Hippocampal formation (tissue), 2 donors: Measurements from ENCODE around the gene DISC1.

ENCODE experiments used
- DNase-seq, 2 donors: peaks; one replicate each; lab custom pipeline; 2025; lab: John Stamatoyannopoulos, UW

DISC1 gene

DNA sequence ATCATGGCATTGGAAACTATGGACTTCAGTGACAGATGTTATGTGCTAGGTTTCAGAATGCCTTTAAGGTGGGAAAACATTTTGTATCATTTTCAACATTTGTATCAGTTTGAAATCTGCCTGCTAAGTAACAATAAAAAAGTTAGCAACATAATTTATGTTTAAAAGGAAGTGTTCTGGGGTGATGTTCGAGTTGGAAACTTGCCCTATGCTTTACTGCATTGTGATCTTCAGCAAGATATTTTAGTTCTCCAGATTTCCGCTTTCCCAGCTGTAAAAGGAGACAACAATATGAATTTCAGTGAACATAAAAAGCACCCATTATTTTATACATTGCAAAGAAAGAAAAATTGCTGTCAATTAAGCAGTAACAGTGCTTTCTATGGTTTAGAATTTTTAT, 187.4 kb downstream of the DISC1 start:
- no peak for DNase-seq

- no peak for DNase-seq
These were observed 187.9 kb downstream of the DISC1 start for GRCh38 chr1:231814521-231814920.

- no peak for DNase-seq
These were observed 191.2 kb downstream of the DISC1 start for GRCh38 chr1:231817801-231818200.

DNA sequence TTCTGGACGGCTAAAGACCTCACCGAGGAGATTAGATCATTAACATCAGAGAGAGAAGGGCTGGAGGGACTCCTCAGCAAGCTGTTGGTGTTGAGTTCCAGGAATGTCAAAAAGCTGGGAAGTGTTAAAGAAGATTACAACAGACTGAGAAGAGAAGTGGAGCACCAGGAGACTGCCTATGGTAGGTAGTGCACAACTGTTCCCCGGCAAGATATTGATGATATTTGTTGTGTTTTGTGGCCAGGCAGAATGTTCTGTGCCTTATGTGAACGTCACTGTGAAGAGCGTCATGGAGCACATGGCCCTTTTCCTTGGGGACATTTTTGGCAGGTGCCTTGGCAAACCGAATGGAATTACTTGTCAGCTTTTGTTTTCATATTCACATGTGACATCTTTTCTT, 191.7 kb downstream of the DISC1 start:
- DNase-seq: no peak

- DNase-seq: no peak
These were observed 194.7 kb downstream of the DISC1 start for GRCh38 chr1:231821281-231821680.

- no peak for DNase-seq
These were observed 195.5 kb downstream of the DISC1 start for GRCh38 chr1:231822041-231822440.

- DNase-seq: no peak
These were observed 200.0 kb downstream of the DISC1 start for GRCh38 chr1:231826566-231826965.

GRCh38 chr1:231827337-231828105, 200.9 kb downstream of the DISC1 start:
- DNase-seq: no peak

DNA sequence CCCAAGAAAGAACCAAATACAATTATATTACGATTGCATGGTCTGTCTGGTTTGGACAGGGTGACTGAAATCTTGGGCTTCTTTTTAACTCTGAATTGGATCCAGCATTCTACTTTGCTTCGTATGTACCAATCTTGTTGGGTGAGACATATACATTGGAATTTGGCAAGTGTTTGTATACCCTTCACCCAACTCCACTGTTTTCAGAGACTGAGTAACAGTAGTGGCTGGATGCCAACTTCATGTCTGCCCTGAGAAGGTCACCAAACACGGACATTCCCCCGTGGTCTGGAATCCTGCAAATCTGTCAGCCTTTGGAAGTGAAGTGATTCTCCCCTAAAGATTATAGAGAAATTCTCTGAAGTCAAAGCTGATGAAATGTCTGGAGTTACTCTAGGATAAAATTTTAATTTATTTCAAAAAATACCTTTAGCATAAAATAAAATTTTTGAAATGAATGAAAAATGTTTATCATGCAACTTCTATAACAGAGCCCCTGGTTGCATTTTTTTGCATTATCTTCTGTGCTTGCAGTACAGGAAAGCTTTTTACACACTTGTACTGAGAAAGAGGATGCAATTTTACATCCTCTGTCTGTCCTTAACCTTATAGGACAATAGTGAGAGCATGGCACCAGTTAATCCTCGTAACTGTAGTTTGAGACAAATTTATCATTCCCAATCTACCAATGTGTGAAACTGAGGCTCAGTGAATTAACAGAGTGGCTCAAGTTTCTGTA, 201.8 kb downstream of the DISC1 start:
- no peak for DNase-seq

- no peak for DNase-seq
These were observed 202.7 kb downstream of the DISC1 start for GRCh38 chr1:231829332-231829731.

- DNase-seq: no peak
These were observed 209.8 kb downstream of the DISC1 start for GRCh38 chr1:231836227-231836893.

- DNase-seq: no peak
These were observed 211.9 kb downstream of the DISC1 start for GRCh38 chr1:231838521-231838920.

DNA sequence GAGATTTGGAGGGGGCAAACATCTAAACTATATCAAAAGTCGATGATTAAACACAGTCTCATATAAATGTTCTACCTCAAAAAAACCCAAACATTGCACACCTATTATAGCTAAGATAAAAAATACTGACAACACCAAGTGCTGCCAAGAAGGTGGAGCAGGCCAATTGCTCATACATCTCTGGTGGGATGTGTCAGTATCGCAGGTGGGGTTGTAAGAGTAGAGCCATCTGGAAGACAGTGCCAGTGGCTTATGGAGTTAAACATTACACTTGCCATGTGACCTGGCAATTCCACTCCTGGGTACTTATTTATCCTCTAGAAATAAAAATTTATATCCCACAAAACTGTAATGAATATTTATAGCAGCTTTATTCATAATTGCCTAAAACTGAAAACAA, 213.4 kb downstream of the DISC1 start:
- DNase-seq: no peak

DNA sequence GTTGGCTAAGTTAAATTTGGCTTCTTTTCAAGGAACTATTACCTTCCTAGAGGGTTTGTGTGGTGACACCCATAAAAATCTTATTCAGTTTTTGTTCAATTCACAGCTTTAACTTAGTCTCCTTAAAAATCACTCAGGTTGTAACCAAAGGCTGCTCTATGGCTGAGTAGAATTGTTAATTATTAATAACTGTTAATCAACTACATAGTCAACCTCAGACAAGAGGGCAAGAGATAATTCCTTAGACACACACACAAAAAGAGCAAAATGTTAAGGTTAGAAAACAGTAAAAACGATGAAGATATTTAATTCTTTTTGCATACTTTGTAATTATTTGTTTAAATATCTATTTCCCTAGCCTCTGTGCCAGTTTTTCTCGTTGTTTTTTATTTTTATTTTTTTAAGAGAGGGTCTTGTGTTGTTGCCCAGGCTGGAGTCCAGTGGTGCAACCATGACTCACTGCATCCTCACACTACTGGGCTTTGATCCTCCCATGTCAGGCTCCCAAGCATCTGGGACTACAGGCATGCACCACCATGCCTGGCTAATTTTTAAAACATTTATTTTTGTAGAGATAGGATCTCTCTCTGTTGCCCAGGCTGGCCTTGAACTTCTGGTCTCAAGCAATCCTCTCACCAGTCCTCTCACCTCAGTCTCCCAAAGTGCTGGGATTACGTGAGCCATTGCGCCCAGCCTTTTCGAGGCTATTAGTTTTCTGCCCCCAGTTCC, 215.2 kb downstream of the DISC1 start:
- no peak for DNase-seq

DNA sequence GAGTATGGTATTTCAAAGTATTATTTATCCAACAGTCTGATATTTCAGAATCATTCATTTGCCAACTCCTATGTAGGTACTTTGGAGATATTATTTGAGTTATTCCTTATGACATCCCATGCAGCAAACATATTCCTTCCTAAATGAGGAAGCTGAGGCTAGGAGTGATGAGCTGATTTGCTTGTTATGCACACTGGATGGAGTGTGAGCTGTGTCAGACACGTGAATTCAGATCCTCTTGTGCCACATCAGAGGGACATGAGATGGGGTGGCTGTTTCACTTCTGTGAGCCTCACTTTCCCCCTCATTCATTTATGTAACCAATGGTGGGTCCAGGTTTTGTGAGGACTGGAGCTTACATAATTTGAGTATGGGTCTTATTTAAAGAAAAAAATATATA, 215.9 kb downstream of the DISC1 start:
- DNase-seq: no peak

GRCh38 chr1:231844986-231845502, 218.5 kb downstream of the DISC1 start:
- no peak for DNase-seq

DNA sequence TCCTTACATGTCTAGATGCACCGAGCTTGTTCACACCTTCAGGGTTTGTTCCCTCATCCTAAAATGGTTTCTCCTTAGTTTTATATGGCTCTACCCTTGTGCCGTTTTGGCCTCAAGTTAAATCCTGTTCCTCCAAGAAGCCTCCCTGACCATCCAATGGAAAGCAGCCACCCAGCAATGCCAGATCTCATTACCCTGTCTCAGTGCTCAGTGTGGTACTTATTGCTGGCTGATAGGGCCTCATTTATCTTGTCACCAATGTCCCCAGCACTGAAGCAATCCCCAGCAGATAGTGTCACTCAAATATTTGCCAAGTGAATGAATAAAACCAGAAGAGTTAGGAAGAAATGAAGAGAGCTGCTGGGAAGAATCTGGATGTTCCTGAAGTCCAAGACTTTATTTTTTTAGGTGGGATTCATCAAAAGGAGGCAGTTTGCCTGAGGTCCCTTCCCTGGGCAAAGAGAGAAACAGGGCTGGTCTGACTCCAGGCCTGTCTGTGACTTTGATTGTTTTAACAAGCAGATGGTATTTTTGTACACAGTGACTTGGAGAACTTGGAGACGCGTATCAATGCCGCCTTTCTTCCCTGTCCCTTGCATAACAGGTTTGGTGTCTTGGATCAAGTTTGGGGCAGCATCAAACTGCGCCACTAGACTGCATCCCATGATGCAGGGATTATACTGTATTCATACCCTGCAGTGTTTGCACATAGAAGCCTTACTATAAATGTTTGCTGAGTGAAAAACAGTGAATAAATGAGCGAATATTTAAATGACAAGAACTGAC, 221.2 kb downstream of the DISC1 start:
- DNase-seq: no peak

- no peak for DNase-seq
These were observed 223.4 kb downstream of the DISC1 start for GRCh38 chr1:231849981-231850380.

DNA sequence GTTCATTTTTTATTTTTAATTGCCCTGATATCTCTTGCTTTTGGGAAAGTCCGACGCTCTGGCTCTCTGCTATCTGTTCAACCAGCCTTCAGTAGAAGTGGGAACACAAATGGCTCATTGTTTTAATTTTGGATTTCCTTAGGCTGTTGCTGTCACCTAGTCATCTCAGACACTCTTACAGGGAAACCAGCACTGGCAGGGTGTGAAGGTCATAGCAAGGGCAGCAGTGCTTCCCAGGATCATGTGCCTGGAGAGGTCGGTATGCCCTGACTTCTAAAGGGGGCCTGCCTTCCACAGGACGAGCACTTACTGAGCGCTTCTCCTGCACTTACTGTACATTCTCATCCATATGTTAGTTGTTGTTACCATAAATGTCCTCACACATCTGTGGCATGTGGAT, 224.2 kb downstream of the DISC1 start:
- DNase-seq: no peak

DNA sequence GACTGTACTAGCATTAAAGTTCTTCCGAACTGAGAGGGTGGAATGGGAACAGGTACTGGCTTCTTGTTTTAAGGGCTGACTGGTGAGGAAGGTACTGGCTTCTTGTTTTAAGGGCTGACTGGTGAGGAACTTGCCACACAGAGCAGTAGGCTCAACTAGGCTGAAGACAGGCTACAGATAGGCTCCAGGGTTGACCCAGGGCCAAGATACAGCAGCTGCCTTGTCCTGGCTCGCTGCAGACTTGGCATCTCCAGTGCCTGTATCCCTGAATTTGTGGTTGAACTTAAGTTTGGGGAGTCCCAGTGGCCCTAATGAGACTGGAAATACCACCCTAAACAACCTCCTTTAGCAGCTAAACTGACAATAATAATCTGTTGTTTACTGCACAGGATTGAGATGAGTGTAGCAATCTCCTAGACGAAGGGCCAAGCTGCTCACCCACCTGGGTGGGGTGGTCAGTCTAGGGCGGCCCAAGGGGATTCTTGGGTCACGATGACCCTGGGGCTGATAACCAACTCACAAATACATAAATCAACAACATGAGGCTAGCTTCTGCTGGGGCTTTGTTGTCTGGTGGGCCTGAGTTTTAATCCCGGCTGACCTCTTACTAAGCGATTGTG, 227.1 kb downstream of the DISC1 start:
- no peak for DNase-seq

DNA sequence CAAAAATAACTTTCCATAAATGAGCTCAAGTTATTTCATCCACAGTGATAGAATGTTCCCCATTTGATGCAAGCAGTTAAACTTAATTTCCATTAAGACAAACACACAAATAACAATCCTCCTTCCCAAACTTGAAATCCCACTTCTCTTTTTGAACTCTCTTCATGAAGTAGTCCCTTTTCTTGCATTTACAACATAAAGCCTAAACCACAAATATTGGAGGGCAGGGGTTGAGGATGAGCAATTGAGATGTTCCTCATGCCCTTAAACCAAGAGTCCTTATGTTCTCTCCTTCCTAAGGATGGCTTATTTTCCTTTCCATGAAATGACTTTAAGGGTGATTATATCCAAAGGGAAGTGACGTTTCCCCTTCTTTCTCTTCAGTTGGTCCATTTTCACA, 228.8 kb downstream of the DISC1 start:
- DNase-seq: no peak
